HG03571 (cell line): Measurements from ENCODE around the gene ETS2.

Experiments
- ATAC-seq: cut with Tn5 transposase; IDR thresholded peaks from one replicate; pipeline ENCODE4 v1.9.1; 2021; ENCODE audit not compliant: unreplicated experiment

Gene ETS2

DNA sequence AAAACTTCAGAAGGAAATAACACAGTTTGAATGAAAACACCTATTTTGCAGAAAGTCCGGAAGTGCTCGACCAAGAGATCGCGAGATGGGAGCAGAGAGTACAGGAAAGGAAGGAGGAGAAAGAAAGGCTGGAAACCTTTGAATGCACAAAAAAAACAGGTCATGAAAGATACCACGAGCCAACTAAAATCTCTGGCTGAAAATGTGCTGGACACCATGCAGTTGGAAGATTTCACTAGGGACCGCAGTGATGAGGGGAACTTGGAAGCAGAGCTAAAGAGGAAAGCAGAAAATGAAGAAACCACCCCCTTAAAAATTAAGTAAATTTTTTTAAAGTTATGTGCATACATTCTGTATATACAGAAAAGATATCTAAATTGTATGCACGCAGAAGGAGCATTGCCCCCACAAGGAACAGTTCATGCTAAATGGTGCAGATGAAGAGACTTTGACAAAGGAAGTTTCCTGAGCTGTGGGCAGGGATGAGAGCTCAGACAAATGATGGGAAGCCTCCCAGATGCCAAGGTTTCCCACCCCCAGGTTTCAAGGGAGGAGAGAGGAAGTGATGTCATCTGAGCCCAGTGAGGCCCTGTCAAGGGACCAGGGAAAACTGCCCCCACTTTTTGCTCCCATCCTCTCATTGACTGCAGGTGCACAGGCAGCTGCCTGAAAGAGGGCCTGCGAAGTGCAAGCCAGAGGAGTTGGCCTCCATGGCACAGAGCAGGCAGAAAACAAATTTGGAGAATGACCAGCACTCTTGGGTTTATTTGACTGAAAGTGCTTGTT lies 52.5 kb downstream of the ETS2 start:
- no peak for ATAC-seq

- no peak for ATAC-seq
Observed at GRCh38 chr21:38858812-38859205, 53.1 kb downstream of the ETS2 start.

DNA sequence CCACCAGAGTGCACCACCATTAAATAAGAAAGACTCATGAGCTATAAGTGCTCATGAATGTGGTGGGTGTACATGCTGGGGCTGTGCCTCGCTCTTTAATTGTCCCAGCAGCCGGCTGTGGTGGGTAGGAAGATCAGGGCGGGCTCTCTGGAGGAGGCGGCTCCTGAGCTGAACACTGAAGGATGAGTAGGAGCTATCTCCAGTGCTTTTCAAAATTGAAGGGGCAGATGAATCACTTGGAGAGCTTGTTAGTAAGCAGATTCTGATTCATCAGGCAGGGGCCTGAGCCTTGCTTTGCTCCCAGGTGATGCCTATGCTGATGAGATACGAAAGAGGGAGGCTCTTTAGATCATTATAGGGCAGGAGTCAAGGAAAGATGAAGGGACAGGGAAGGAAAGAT lies 54.1 kb downstream of the ETS2 start:
- no peak for ATAC-seq

- ATAC-seq: no peak
Observed at GRCh38 chr21:38861056-38861455, 55.3 kb downstream of the ETS2 start.

- peak; percentile 83 for ATAC-seq
Observed at GRCh38 chr21:38861989-38862683, 56.4 kb downstream of the ETS2 start.

GRCh38 chr21:38863291-38863690 lies 57.6 kb downstream of the ETS2 start:
- no peak for ATAC-seq

DNA sequence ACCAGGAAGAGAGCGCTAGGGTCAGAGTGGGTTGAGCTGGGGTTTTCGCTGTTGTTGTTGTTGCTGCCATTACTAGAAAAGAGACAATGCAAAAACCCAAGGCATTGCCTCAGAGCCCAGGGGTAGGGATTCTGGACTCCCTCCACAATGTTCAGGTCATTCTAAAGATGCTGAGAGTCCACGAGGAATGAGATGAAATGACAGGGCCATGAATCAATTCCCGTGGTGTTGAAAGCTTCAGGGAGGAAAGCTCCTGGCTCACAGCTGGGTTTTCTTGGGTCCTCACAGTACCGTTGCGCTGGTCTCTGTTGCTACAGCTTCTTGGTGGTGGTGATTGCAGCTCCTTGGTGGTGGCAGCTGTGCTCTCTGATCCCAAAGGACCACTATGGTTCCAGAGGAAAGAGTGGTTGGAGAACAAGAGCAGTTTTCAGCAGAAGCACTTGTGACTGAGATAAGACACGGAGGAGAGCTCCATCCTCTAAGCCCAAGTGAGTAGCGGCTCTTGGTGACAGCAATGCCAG lies 58.2 kb downstream of the ETS2 start:
- ATAC-seq: no peak

GRCh38 chr21:38864964-38865363 lies 59.2 kb downstream of the ETS2 start:
- no peak for ATAC-seq

- no peak for ATAC-seq
Observed at GRCh38 chr21:38869196-38869595, 63.5 kb downstream of the ETS2 start.

- ATAC-seq: no peak
Observed at GRCh38 chr21:38869946-38870345, 64.2 kb downstream of the ETS2 start.
